ENCODE data around the gene PTCD3. TPM values are rescaled to one million over a fixed set of nuclear protein-coding genes. Genes with fewer than 3 reads are reported as not detected.

PTCD3 gene
- total RNA-seq, 1 donor from 2014 or later: 123 TPM

DNA sequence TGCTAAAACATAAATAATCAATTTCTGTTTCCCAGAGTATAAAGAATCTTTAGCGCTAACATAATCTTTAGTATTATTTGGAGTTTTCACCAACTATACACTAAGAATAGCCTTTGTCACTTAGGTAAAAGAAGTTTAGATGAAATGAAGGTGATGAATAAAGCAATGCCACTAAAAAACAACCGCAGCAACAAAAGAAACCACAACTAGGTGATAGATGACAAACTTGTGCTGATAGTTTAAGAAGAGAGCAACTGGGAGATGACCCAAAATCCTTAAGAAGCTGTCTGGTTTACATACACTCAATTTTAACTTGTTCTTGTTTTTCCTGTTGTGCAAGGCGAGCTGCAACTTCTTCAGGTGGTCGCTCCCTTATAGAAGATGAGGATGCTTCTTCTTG lies 64.4 kb downstream of the PTCD3 start:
- intact Hi-C loops (cut with DNase I): no loop called here
- H3K36me3 ChIP-seq: peaks cover 62 to 69% of the 10 kb centered on the region in 2 donors
- no peak for DNase-seq (ENCODE audit: low spot score in 2 of 2)

DNA sequence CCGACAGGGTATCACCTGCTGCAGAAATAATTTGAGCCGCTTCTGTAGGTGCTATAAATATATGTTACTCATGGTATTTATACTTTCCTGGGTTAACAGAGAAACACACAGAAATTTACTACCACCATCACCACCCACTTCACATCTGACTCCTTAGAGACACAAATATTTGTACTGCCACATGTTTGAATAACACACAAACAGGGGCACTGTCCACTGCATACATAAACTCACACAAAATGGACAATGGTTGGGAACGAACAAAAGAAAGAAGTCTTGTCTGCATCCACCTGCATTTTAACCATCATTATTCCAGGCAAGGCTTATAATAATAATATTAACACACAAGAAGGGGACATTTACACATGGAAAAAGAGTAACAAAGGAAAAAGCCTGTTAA lies 65.3 kb downstream of the PTCD3 start:
- no peaks in the 10 kb centered on the region for H3K27me3 ChIP-seq
- intact Hi-C loops (cut with DNase I): no loop called here
- no peak overlapping the region for H3K27ac ChIP-seq
- TF ChIP-seq, protein P1, sequence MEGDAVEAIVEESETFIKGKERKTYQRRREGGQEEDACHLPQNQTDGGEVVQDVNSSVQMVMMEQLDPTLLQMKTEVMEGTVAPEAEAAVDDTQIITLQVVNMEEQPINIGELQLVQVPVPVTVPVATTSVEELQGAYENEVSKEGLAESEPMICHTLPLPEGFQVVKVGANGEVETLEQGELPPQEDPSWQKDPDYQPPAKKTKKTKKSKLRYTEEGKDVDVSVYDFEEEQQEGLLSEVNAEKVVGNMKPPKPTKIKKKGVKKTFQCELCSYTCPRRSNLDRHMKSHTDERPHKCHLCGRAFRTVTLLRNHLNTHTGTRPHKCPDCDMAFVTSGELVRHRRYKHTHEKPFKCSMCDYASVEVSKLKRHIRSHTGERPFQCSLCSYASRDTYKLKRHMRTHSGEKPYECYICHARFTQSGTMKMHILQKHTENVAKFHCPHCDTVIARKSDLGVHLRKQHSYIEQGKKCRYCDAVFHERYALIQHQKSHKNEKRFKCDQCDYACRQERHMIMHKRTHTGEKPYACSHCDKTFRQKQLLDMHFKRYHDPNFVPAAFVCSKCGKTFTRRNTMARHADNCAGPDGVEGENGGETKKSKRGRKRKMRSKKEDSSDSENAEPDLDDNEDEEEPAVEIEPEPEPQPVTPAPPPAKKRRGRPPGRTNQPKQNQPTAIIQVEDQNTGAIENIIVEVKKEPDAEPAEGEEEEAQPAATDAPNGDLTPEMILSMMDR (IDR thresholded peaks at IDR 0.05): no peak
- peaks cover 59 to 64% of the 10 kb centered on the region in 2 donors for H3K36me3 ChIP-seq
- no peaks in the 10 kb centered on the region for H3K4me1 ChIP-seq
- no peaks in the 10 kb centered on the region for H3K9me3 ChIP-seq
- DNase-seq (ENCODE audit: low spot score in 2 of 2): no peak
- H3K4me3 ChIP-seq: no peak overlapping the region

More for the DNA sequence above, 64.4 kb downstream of the PTCD3 start:
- Histone ChIP-seq H3K27ac (no peak overlapping the region), H3K9me3 (no peaks in the 10 kb centered on the region), H3K4me1 (no peaks in the 10 kb centered on the region), H3K4me3 (no peak overlapping the region), H3K27me3 (no peaks in the 10 kb centered on the region)
- TF ChIP-seq, protein P1 (IDR thresholded peaks at IDR 0.05): no peak

DNA sequence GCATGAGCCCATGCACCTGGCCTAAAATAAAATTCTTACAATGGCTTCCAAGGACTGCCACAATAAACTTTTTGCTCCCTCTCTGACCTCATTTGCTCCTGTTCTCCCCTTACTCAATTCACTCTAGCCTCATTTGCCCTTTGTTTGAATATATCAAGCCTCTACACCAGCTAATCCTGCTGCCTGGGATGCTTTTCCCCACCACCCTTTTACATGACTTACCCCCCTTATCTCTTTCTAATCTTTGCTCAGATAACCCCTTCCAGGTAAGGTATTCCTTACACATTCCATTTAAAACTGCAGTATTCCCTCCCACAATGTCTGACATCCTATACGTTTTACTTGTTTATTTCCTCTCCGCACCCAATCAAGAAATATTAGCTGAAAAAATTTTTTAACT lies 66.6 kb downstream of the PTCD3 start:
- TF ChIP-seq, protein P1 (IDR thresholded peaks at IDR 0.05): no peak
- intact Hi-C loops (cut with DNase I): no loop called here
- Histone ChIP-seq H3K36me3 (peaks cover 56 to 68% of the 10 kb centered on the region in 2 donors), H3K27me3 (no peaks in the 10 kb centered on the region), H3K4me3 (no peak overlapping the region), H3K4me1 (no peaks in the 10 kb centered on the region), H3K27ac (no peak overlapping the region), H3K9me3 (no peaks in the 10 kb centered on the region)
- no peak for DNase-seq (ENCODE audit: low spot score in 2 of 2)

DNA sequence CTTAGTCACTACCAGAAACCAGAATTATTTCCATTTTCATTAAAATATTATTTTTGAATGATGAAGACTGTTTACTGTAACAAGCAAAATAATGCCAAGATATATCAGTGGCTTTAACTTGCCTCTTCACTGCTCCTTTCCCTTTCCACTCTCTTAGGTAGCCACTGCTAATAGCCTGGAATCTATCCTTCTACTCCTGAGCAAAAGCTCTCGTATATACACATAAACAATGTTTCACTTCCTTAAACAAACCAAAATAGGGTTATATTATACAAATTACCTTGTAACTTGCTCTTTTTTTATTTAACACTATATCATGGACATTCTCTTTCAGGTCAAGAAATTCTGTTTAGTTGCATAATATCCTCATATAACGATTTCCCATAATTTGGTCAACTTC lies 68.4 kb downstream of the PTCD3 start:
- peaks cover 56 to 71% of the 10 kb centered on the region in 2 donors for H3K36me3 ChIP-seq
- H3K4me1 ChIP-seq: no peaks in the 10 kb centered on the region
- H3K27ac ChIP-seq: no peak overlapping the region
- no peaks in the 10 kb centered on the region for H3K9me3 ChIP-seq
- no peak for DNase-seq (ENCODE audit: low spot score in 2 of 2)
- TF ChIP-seq, protein P1 (IDR thresholded peaks at IDR 0.05): no peak
- no peak overlapping the region for H3K4me3 ChIP-seq
- intact Hi-C loops (cut with DNase I): no loop called here
- H3K27me3 ChIP-seq: no peaks in the 10 kb centered on the region

DNA sequence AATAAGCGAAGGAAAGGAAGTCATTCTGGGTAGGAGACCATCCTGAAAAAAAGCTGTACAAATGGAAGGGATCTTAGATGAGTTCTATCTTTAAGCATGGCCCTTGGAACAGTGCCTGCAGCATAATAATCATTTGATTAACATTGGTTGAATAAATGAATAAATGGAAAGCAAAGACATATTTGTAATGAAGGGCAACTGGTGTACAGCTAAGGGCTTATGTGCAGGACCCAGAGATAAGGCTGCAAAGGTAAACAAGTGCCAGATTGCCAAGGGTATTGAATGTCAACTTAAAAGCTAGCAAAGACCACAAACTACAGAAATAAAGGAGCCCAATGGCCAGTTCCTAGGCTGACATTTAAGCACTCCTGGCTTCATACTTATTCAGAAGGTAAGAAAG lies 69.8 kb downstream of the PTCD3 start:
- H3K9me3 ChIP-seq: no peaks in the 10 kb centered on the region
- intact Hi-C loops (cut with DNase I): no loop called here
- TF ChIP-seq, protein P1 (IDR thresholded peaks at IDR 0.05): no peak
- no peaks in the 10 kb centered on the region for H3K4me1 ChIP-seq
- no peak for DNase-seq (ENCODE audit: low spot score in 2 of 2)
- H3K27me3 ChIP-seq: no peaks in the 10 kb centered on the region
- H3K36me3 ChIP-seq: peaks cover 53 to 67% of the 10 kb centered on the region in 2 donors
- H3K27ac ChIP-seq: no peak overlapping the region
- H3K4me3 ChIP-seq: no peak overlapping the region

DNA sequence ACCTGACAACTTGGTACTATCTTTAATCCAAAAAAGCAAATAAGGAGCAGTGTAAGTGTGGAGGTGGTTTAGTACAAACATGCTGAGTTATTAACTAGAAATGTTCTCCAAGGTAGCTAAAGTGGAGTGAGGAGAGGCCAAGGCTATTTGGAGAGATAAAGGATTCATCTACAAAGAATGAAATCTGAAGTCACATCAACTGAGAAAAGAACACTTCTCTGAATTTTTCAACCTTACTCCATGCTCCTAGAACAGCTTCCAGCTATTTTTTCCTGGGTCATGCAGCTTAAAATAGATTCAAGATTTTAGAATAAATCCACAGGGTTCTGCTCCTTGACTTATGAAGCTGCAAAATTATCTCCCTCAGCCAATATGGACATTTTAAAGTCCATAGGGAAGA lies 70.6 kb downstream of the PTCD3 start:
- TF ChIP-seq, protein P1 (IDR thresholded peaks at IDR 0.05): no peak
- Histone ChIP-seq H3K27me3 (no peaks in the 10 kb centered on the region), H3K4me3 (no peak overlapping the region), H3K27ac (no peak overlapping the region), H3K36me3 (peaks cover 47 to 62% of the 10 kb centered on the region in 2 donors), H3K9me3 (no peaks in the 10 kb centered on the region), H3K4me1 (no peaks in the 10 kb centered on the region)
- intact Hi-C loops (cut with DNase I): no loop called here
- no peak for DNase-seq (ENCODE audit: low spot score in 2 of 2)
